Measurements from ENCODE around the gene HSPB7.
"Not testable (repeated sequence)": the region's sequence is repeated elsewhere in the genome, so short reads cannot be mapped to it uniquely, and the experiment has no call there.

Gene HSPB7

DNA sequence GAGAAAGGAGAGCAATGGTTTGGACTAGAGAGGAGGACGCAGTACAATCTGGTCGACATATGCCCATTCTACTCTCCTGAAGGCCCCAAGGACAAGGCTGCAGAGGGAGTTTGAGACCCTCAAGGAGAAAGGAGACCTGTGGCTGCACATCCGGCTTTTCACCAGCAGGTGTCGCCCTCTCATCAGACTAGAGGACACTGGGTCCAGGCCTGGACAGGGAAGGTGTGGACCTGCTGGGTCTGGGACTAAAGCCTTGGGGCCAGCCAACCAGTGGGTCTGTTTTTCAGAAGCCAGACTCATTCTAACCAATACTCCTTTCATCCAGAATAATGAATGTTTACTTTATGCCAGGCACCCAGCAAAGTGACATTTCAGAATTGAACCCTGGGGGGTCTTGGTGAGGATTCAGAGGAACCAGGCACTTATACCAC is 8.8 kb downstream of the HSPB7 start:
- in situ Hi-C loops (cut with MboI; ENCODE audit: low sequenced_read_pairs): no loop called here

- in situ Hi-C loops (cut with MboI; ENCODE audit: low sequenced_read_pairs): no loop called here
These were observed 10.0 kb downstream of the HSPB7 start for GRCh38 chr1:16007671-16008341.

DNA sequence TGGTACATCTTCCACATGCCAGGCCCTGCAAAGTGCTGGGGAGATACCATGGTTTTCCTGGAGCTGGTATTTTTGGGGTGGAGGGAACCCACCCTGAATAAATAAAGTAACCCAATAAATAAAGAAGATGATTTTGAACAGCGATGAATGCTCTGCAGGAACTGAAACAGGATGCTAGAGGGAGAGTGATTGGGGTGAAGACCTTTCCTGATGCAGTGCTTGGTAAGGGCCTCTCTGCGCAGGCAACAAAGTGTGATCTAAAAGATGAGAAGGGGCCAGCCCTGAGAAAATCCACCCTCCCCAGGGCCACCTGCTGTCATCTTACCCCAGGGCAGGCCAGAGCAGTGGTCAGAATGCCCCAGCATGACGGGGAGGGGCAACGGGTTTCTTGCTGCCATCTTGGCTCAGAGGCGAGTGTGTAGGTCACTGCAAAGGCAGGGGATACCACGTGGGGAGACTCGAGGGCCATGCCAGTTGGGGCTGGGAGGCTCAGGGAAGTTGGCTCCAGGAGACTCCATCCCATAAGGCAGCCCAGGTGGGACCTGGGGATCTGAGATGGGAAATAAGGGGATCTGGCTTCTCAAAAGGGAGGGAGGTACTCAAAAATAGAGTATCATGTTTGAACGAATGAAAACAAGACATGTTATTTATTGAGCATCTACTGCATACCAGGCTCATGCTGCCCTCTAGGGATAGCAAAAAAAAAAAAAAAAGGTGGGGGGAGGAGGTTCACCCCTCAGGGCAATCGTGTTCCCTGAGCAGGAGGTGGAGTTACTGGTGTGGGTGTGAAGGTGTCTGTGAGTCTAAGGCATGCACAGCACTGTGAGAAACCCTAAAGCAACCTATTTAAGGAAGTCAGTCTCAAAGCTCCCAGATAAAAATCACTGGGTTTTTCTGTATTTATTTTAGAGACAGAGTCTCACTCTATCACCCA is 11.0 kb downstream of the HSPB7 start:
- in situ Hi-C loops (cut with MboI; ENCODE audit: low sequenced_read_pairs): no loop called here

- in situ Hi-C loops (cut with MboI; ENCODE audit: low sequenced_read_pairs): no loop called here
These were observed 11.8 kb downstream of the HSPB7 start for GRCh38 chr1:16006010-16006409.

- in situ Hi-C loops (cut with MboI; ENCODE audit: low sequenced_read_pairs): no loop called here
These were observed 12.2 kb downstream of the HSPB7 start for GRCh38 chr1:16005597-16005996.

DNA sequence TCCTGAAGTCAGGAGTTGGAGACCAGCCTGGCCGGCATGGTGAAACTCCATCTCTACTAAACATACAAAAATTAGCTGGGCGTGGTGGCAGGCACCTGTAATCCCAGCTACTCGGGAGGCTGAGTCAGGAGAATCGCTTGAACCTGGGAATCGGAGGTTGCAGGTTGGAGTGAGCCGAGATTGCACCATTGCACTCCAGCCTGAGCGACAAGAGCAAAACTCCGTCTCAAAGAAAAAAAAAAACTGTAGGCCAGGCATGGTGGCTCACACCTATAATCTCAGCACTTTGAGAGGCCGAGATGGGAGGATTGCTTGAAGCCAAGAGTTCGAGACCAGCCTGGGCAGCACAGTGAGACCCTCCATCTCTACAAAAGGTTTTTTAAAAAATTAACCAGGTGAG is 16.6 kb downstream of the HSPB7 start:
- in situ Hi-C loops (cut with MboI; ENCODE audit: low sequenced_read_pairs): not testable (repeated sequence)

- in situ Hi-C loops (cut with MboI; ENCODE audit: low sequenced_read_pairs): no loop called here
These were observed 18.9 kb downstream of the HSPB7 start for GRCh38 chr1:15998929-15999328.

DNA sequence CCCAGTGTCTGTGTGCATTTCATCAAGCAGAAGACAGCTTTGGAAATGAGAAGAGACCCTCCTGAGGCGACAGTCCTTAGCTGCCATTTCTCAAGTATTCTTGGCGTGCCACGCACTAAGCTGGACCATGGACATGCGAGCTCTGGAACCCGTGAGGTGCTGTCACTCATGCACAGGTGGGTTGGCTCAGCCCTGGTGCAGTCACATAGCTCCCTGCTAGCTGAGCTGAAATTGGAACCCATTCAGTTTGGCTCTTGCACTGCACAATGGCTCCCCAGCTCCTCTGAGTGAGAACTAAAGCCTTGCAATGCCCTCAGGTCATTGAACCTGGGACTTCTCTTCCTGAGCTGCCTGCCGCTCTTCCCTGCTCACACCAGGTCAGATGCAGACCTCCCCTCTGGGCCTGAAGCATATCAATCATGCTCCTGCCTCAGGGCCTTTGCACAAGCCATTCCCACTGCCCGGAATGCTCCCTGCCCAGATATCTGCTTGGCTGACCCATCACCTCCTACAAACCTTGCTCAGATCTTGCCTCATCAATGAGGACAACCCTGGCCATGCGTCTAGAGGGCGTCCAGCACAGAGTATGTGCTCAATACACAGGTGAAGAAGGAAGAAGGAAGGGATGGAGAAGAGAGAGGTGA is 20.1 kb downstream of the HSPB7 start:
- in situ Hi-C loops (cut with MboI; ENCODE audit: low sequenced_read_pairs): no loop called here

DNA sequence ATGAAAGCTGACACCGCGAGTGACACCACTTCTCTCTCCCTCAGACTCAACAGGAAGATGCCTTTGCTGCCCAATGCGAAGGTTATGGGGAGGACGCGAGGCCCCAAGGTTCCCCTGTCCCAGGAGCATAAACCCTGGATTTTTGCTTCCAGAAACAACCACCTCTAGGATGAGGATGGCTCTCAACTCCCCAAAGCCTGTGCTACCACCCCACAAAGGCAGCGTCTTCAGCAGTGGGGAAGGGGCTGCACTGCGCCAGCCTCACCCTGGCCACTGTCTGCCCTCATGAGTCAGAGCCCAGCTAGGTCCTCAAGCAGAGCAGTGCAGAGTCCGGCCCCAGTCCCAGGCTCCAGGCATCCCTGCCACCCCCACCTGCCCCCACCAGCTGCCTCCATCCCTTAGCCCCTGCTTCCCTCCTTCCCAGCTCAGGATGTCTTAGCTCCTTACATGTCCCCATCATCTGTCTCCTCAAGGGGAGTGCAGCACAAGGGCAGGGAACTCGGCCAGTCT is 20.7 kb downstream of the HSPB7 start:
- in situ Hi-C loops (cut with MboI; ENCODE audit: low sequenced_read_pairs): no loop called here

GRCh38 chr1:15994590-15995351 is 23.1 kb downstream of the HSPB7 start:
- in situ Hi-C loops (cut with MboI; ENCODE audit: low sequenced_read_pairs): no loop called here

GRCh38 chr1:15994081-15994480 is 23.8 kb downstream of the HSPB7 start:
- in situ Hi-C loops (cut with MboI; ENCODE audit: low sequenced_read_pairs): no loop called here

- in situ Hi-C loops (cut with MboI; ENCODE audit: low sequenced_read_pairs): no loop called here
These were observed 24.2 kb downstream of the HSPB7 start for GRCh38 chr1:15993666-15994065.

GRCh38 chr1:15992582-15993500 is 25.0 kb downstream of the HSPB7 start:
- in situ Hi-C loops (cut with MboI; ENCODE audit: low sequenced_read_pairs): no loop called here

GRCh38 chr1:15992187-15992553 is 25.7 kb downstream of the HSPB7 start:
- in situ Hi-C loops (cut with MboI; ENCODE audit: low sequenced_read_pairs): no loop called here

DNA sequence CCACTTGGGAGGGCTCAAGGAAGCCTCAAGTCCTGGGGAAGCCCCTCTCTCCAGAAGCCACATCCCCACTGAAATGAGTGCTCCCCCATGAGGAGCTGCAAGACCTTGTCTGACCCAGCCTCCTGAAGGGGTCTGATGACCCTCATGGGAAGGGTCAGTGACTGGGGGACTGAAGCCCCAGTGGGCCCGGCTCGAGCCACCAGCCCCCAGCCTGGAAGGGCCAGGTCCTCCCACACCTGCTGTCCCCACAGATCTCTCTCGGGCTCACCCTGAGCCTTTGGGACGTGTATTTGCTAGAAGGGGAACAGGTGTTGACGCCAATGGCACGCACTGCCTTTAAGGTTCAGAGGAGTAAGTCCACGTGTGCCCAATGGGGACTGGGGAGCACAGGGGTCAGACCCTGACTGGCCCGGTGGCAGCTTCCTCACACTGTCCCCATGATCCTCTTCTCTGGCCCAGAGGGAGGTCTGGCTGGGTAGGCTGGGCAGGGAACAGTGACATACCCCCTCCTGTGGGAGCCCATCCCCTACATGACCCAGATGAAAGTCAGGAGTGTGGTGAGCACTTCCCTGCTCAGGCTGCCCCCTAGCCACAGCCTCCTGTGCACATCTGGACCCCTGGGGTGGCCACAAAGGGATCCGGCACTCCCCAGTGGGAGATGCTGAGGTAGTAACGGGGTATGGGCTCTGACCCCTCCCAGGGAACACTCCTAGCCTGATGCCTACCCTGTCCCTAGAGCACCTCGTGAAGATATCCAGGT is 26.2 kb downstream of the HSPB7 start:
- in situ Hi-C loops (cut with MboI; ENCODE audit: low sequenced_read_pairs): no loop called here

- in situ Hi-C loops (cut with MboI; ENCODE audit: low sequenced_read_pairs): no loop called here
These were observed 28.1 kb downstream of the HSPB7 start for GRCh38 chr1:15989776-15990175.

DNA sequence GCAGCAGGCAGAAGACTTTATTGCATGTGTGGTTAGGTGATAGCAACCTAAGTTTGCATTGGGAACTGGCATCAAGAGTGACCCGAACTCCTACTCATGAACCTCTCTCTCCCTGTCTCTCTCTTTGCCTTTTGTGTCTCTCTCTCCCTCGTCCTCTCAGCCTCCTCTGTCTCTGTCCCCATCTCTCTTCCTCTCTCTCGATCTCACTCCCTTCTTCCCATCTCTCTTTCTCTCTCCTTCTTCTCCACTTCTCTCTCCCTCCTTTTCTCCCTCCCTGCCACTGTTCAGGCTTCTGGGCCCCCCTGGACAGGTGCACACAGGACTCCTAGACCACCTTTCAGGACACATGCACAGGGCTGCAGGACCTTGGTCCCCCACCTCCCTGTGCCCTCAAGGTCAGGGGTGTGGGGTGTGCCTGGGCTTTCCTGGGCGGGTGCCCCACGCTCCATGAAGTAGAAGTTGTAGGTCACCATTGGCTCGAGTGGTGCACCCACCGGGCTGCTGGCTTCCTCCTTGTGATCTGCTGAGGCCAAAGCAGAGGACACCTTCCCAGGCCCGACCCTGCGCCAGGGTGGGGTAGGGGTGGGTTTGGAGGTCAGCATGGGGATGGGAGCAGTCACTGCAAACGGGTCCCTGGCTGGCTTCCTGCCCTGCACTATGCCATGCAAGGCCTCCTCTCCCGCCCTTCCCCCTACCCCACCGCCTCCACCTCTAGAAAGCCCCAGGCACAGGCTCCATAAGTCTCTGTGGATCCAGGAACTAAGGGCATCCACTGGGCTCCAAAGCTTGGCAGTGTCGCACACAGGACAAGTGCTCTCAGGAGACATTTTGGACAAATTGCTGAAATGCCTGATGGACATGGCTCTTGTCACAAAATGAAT is 28.7 kb downstream of the HSPB7 start:
- in situ Hi-C loops (cut with MboI; ENCODE audit: low sequenced_read_pairs): no loop called here
